Mucosa of descending colon (tissue), 3 donors: Measurements from ENCODE around the gene MYMK. TPM values are rescaled to one million over a fixed set of nuclear protein-coding genes. Genes with fewer than 3 reads are reported as not detected.

Experiments used
- ATAC-seq: fragments of 200-7000 bp; cut with Tn5 transposase; one replicate; pipeline ENCODE4 v1.9.1; 2020; ENCODE audit warnings: mild to moderate bottlenecking, moderate library complexity
- DNase-seq, 3 donors: peaks; one replicate each; pipeline ENCODE4 v3.0.0-alpha.2; 2020
- H3K36me3 ChIP-seq: fragments of 200-600 bp; one replicate; pipeline ENCODE4 v1.8.0; 2021; ENCODE audit warnings: low read depth, mild to moderate bottlenecking
- H3K4me1 ChIP-seq: fragments of 200-600 bp; one replicate; pipeline ENCODE4 v1.8.0; 2021; ENCODE audit warnings: low read depth, mild to moderate bottlenecking
- H3K4me3 ChIP-seq: fragments of 200-600 bp; one replicate; pipeline ENCODE4 v1.8.0; 2021; ENCODE audit warnings: mild to moderate bottlenecking
- H3K9me3 ChIP-seq: fragments of 200-600 bp; one replicate; pipeline ENCODE4 v1.8.0; 2021; ENCODE audit warnings: mild to moderate bottlenecking
- intact Hi-C, 2 donors: fragments of 100-400 bp; cut with DNase I in 1 of 2; cut with micrococcal nuclease in 1 of 2; formaldehyde crosslinking; loops; one replicate each; pipeline versions ENCODE4 v1.11.0 to v1.11.1; 2022; cut with DNase I, micrococcal nuclease
- total RNA-seq, 3 donors: library from RNA; stranded (reverse); fragmentation: NEBNext Ultra II Directional in 2 of 3; extraction: Animal tissue kit (Norgen Biotek cat#: 25700) in 2 of 3; gene quantifications; one replicate each; pipeline versions ENCODE4 v1.2.1 to v1.2.4, GENCODE V29; 2021 to 2023
- TF ChIP-seq, protein P1 (sequence below): fragments of 200-600 bp; IDR thresholded peaks from one replicate; pipeline ENCODE4 v1.8.0; 2022; ENCODE audit warnings: antibody characterized with exemption, mild to moderate bottlenecking
- donor health status: DM: no; HTN: no; CAD: no; lungs with moderate emphysema.
- donor health status: DM: no; HTN: no; CAD: no.
- donor health status: DM: no; HTN: yes; CAD: no.

MYMK gene
- total RNA-seq, 3 donors from 2014 or later: not detected

DNA sequence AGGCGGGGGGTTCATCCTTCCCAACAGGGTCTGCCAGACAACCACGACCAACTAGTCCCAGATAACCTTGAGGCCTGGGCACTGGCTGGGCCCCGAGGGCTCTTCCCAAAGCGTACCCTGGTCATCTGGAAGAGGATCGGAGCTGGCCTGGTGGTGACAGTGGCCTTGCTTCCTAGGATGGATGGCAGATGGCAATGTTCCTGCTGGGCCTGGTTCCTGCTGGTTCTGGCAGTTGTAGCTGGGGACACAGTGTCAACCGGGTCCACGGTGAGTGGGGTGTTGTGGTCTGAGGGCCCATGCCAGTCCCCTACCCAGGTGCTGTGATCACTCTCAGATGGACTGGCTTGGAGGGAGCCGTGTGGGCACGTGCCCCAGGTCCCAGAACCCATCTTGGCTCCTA, 11.8 kb upstream of the MYMK start:
- ATAC-seq (no peak), DNase-seq (no peak)
- TF ChIP-seq, protein P1, sequence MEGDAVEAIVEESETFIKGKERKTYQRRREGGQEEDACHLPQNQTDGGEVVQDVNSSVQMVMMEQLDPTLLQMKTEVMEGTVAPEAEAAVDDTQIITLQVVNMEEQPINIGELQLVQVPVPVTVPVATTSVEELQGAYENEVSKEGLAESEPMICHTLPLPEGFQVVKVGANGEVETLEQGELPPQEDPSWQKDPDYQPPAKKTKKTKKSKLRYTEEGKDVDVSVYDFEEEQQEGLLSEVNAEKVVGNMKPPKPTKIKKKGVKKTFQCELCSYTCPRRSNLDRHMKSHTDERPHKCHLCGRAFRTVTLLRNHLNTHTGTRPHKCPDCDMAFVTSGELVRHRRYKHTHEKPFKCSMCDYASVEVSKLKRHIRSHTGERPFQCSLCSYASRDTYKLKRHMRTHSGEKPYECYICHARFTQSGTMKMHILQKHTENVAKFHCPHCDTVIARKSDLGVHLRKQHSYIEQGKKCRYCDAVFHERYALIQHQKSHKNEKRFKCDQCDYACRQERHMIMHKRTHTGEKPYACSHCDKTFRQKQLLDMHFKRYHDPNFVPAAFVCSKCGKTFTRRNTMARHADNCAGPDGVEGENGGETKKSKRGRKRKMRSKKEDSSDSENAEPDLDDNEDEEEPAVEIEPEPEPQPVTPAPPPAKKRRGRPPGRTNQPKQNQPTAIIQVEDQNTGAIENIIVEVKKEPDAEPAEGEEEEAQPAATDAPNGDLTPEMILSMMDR: no peak
- Histone ChIP-seq H3K36me3 (no peaks in the 10 kb centered on the region), H3K9me3 (no peaks in the 10 kb centered on the region), H3K4me3 (no peak overlapping the region), H3K4me1 (peaks cover 8% of the 10 kb centered on the region)
- intact Hi-C loops: no loop called here

DNA sequence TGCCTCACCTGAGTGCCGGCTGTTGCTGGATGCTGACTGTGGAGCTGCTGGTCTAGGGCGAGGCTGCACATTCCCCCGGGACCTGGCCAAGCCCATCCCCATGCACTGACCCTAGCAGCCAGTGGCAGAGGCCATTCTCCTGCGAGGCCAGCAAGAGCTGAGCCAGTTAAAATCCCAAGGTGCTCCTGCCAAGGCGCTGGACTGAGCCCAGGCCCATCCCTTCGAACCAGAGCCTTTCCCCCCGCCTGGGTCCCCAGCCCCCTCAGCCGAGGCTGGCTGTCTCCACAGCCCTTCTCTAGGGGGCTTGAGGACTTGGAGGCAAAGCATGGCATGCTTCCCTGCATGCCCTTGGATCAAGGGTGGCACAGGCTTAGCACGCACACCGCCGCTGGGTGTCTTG, 11.3 kb upstream of the MYMK start:
- no peaks in the 10 kb centered on the region for H3K9me3 ChIP-seq
- no peak overlapping the region for H3K4me3 ChIP-seq
- DNase-seq (no peak), ATAC-seq (no peak)
- intact Hi-C loops: no loop called here
- H3K4me1 ChIP-seq: peaks cover 8% of the 10 kb centered on the region
- TF ChIP-seq, protein P1: no peak
- no peaks in the 10 kb centered on the region for H3K36me3 ChIP-seq

DNA sequence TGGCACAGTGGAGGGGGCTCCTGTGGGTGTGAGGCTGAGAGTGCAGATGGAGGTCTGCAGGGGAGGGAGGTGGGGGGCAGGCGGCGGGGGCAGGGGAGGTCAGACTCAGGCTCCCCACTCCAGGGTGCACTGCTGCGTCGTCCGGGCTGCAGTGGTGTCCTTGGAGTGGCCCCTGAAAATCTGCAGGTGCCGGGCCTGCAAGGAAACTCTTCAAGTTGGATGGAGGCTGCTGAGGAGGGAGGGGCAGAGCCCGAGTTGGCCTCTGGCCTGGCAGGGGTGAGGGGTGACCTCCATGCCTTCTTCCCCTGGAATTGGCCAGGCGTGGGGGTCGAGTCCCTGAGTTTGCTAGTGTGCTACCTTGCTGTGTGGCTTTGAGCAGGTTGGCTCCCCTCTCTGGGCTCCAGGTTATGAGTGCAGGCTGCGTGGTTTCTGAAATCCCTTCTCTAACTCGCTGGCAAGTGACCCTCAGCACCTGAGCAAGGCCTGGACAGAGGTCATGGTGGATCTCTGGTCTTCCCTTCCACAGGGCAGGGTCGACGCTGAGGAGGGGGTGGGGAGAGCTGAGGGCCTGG, 10.6 kb upstream of the MYMK start:
- no peaks in the 10 kb centered on the region for H3K36me3 ChIP-seq
- H3K4me3 ChIP-seq: no peak overlapping the region
- intact Hi-C loops: no loop called here
- ATAC-seq (no peak), DNase-seq (no peak)
- TF ChIP-seq, protein P1: no peak
- no peaks in the 10 kb centered on the region for H3K9me3 ChIP-seq
- H3K4me1 ChIP-seq: peaks cover 8% of the 10 kb centered on the region

DNA sequence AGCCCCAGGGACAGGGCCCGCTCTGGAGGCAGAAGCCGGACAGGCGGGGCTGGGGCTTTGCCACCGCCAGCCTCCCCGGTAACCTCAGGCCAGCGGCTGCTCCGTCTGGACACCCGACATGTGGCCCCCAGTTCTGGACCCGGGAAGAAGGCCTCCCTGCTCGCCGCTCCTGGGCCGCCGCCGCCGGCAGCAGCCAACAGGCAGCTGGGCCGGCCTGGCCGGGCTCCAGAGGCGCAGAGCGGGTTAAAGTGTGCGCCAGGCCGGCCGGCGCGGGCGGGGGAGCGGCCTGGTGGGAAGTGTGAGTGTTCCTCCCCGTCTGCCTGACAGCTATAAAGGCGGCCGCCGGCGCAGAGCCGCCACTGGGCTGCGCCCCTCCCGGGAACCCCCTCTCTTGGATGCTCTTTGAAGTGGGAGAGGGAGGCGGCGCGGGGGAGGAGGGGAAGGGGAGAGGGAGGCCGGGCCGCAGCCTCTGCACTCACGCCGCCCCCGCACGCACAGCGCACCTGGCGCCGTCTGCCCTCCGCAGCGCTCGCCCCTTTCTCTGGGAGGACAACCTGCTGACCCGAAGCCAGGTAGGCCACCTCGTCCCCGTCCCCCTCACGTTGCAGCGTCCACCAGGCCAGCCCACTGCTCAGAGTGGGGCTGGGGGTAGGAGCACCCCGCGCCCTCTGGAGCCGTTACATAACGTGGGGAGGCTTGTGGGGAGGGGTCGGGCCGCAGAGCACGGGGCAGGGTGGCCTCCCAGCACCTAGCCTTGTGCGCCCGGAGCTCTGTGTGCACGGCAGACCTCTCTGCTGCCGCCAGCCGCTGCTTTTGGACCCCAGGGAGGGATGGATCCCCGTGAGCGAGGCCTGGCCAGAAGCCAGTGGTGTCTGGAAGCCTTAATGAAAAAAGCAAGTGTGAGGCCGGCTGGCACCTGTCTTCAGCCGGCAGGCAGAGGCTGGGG, 9.9 kb upstream of the MYMK start, which contains the start of gene ADAMTSL2:
ADAMTSL2 (plus strand) TSS at position 359 of the 946 bp plus-strand sequence. CDS start 2,009 bp downstream, outside the sequence.
- intact Hi-C loops: loop anchor here (5.0 kb wide), 2 partner anchors 183 to 193 kb away; no protein-coding TSS in a partner anchor
- Histone ChIP-seq H3K36me3 (no peaks in the 10 kb centered on the region), H3K9me3 (no peaks in the 10 kb centered on the region), H3K4me3 (no peak within 1 kb of the TSS), H3K4me1 (peaks cover 8% of the 10 kb centered on the region)
- TF ChIP-seq, protein P1: no peak
- ATAC-seq: peak; percentile 57
- peak in 2 of 3 donors; percentile 46 to 66 for DNase-seq

DNA sequence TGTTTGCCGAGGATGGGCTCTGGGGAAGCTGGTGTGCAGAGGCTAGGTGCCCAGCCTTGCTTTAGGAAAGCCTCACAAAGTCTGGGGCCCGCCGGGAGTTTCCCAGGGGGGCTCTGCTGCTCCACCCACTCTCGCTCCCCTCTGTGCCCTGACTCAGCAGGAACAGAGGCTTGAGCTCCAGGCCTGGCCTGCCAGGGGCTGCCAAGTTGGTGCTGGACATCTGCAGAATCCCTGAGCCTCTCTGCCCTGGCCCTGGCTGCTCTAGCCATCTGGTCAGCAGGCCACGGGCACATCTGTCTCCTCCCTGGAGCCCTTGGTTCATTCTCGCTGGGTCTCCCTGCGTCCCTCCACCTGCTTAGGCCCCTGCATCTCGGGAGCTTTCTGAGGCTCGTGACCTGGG, 9.1 kb upstream of the MYMK start:
- intact Hi-C loops: loop anchor here (5.0 kb wide), 2 partner anchors 183 to 193 kb away; no protein-coding TSS in a partner anchor
- TF ChIP-seq, protein P1: no peak
- H3K9me3 ChIP-seq: no peaks in the 10 kb centered on the region
- ATAC-seq (peak; percentile 7), DNase-seq (no peak)
- H3K36me3 ChIP-seq: no peaks in the 10 kb centered on the region
- H3K4me3 ChIP-seq: no peak overlapping the region
- H3K4me1 ChIP-seq: peaks cover 5% of the 10 kb centered on the region
